ENCODE results near the gene IPO11. TPM values are rescaled to one million over a fixed set of nuclear protein-coding genes. Genes with fewer than 3 reads are reported as not detected.
"Not testable (repeated sequence)": the region's sequence is repeated elsewhere in the genome, so short reads cannot be mapped to it uniquely, and the experiment has no call there.

IPO11 gene
- total RNA-seq, 1 experiment from 2014 or later = 66.5 TPM

DNA sequence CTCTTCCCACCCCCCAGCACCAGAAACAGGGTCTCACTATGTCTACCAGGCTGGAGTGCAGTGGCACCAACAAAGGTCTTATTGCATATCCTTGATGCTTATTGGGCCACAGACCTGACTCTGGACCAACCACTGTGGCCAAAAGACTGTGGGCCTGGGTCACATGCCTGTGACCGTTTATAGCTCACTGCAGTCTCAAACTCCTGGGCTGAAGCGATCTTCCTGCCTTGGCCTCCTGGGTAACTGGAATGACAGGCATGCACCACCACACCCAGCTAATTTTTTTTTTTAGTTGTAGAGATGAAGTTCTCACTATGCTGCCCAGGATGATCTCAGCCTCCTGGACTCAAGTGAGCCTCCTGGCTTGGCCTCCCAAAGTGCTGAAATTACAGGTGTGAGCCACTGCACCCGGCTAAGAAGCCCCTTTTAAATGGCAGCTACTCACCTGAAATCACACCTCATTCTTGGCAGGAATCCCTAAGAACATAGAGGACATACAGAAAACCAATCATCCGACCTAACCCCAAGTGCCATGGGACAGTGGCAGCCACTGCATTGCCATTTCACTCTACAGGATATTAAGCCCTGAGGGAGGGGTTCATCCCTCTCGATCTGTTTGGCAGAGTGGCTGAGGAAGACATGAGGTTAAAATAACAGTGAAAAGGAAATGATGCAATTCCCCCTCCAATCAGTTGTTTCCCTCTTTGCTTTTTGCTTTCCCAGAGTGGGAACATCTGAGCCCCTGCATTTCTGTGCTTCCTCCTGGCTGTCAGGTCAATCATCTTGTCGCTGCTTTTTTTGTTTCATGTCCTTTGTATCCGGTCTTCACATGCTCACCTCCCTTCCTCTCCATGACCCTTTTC lies 240.7 kb downstream of the IPO11 start:
- intact Hi-C loops (cut with micrococcal nuclease; ENCODE audit: unreplicated experiment) = no loop called here
- CTCF ChIA-PET = no interaction called here

DNA sequence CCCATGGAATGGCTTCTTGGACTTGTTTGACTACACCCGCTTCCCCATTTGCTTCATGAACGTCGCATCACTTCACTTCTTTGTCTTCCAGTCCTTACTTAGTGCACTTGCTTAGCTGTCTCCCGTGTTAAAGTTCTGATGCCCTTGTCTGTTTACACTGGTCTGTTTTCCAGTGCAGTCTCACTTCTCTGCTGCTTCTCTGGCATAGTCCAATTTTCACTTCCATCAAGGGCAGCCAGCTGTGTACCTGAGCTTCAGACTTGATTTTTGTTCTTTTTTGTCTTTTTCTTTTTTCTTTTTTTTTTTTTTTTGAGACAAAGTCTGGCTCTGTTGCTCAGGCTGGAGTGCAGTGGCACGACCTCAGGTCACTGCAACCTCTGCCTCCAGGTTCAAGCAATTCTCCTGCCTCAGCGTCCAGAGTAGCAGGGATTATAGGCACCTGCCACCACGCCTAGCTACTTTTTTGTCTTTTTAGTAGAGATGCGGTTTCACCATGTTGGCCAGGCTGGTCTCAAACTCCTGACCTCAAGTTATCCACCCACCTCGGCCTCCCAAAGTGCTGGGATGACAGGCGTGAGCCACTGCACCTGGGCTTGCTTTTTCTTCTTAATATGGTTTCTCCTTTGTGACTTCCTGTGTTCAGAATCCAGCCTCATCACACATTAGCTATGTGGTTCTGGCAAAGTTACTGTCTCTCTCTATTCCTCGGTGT lies 241.5 kb downstream of the IPO11 start:
- no peak overlapping the region for H3K4me3 ChIP-seq (ENCODE audit: low read depth, low read length, poor library complexity, severe bottlenecking)
- DNase-seq (ENCODE audit: low spot score) = no peak
- BruUV-seq (replicated peaks) = no TSS peak

More for the DNA sequence above, 240.7 kb downstream of the IPO11 start:
- DNase-seq (ENCODE audit: low spot score) = peak; percentile 29
- Histone ChIP-seq H3K4me1 (ENCODE audit: insufficient read depth, low read length, poor library complexity, severe bottlenecking) (no peaks in the 10 kb centered on the region), H3K4me3 (ENCODE audit: low read depth, low read length, poor library complexity, severe bottlenecking) (no peak overlapping the region), H3K36me3 (ENCODE audit: insufficient read depth, low read length, poor library complexity, severe bottlenecking) (no peaks in the 10 kb centered on the region), H3K27ac (ENCODE audit: low read depth, low read length, poor library complexity, severe bottlenecking) (no peak overlapping the region), H3K9me3 (ENCODE audit: low read depth, low read length, poor library complexity, severe bottlenecking) (no peaks in the 10 kb centered on the region), H3K27me3 (replicated peaks; ENCODE audit: insufficient read depth, low read depth, low read length, poor library complexity) (no peaks in the 10 kb centered on the region)
- POLR2A ChIA-PET (ENCODE audit: low non-redundant PET) = no interaction called here
- BruUV-seq (replicated peaks) = no TSS peak
- no peak for TF ChIP-seq EZH2 (IDR thresholded peaks at IDR 0.05; ENCODE audit: borderline replicate concordance, low read depth, low read length, poor library complexity, severe bottlenecking)
- TF ChIP-seq, protein P1, sequence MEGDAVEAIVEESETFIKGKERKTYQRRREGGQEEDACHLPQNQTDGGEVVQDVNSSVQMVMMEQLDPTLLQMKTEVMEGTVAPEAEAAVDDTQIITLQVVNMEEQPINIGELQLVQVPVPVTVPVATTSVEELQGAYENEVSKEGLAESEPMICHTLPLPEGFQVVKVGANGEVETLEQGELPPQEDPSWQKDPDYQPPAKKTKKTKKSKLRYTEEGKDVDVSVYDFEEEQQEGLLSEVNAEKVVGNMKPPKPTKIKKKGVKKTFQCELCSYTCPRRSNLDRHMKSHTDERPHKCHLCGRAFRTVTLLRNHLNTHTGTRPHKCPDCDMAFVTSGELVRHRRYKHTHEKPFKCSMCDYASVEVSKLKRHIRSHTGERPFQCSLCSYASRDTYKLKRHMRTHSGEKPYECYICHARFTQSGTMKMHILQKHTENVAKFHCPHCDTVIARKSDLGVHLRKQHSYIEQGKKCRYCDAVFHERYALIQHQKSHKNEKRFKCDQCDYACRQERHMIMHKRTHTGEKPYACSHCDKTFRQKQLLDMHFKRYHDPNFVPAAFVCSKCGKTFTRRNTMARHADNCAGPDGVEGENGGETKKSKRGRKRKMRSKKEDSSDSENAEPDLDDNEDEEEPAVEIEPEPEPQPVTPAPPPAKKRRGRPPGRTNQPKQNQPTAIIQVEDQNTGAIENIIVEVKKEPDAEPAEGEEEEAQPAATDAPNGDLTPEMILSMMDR (conservative IDR thresholded peaks at IDR 0.05; ENCODE audit: low read depth, low read length) = no peak

DNA sequence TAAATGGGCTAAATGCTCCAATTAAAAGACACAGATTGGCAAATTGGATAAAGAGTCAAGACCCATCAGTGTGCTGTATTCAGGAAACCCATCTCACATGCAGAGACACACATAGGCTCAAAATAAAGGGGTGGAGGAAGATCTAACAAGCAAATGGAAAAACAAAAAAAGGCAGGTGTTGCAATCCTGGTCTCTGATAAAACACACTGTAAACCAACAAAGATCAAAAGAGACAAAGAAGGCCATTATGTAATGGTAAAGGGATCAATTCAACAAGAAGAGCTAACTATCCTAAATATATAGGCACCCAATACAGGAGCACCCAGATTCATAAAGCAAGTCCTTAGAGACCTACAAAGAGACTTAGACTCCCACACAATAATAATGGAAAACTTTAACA lies 245.2 kb downstream of the IPO11 start:
- intact Hi-C loops (cut with micrococcal nuclease; ENCODE audit: unreplicated experiment); H3K27me3 ChIP-seq (replicated peaks; ENCODE audit: insufficient read depth, low read depth, low read length, poor library complexity); H3K4me3 ChIP-seq (ENCODE audit: low read depth, low read length, poor library complexity, severe bottlenecking); BruUV-seq (replicated peaks); CTCF ChIA-PET; H3K27ac ChIP-seq (ENCODE audit: low read depth, low read length, poor library complexity, severe bottlenecking); H3K9me3 ChIP-seq (ENCODE audit: low read depth, low read length, poor library complexity, severe bottlenecking); POLR2A ChIA-PET (ENCODE audit: low non-redundant PET); H3K36me3 ChIP-seq (ENCODE audit: insufficient read depth, low read length, poor library complexity, severe bottlenecking); H3K4me1 ChIP-seq (ENCODE audit: insufficient read depth, low read length, poor library complexity, severe bottlenecking); DNase-seq (ENCODE audit: low spot score): not testable (repeated sequence)

More for the DNA sequence above, 241.5 kb downstream of the IPO11 start:
- ChIA-PET CTCF (no interaction called here), POLR2A (ENCODE audit: low non-redundant PET) (no interaction called here)
- intact Hi-C loops (cut with micrococcal nuclease; ENCODE audit: unreplicated experiment) = no loop called here
- TF ChIP-seq EZH2 (IDR thresholded peaks at IDR 0.05; ENCODE audit: borderline replicate concordance, low read depth, low read length, poor library complexity, severe bottlenecking) = no peak
- TF ChIP-seq, protein P1 (conservative IDR thresholded peaks at IDR 0.05; ENCODE audit: low read depth, low read length) = no peak
- H3K4me1 ChIP-seq (ENCODE audit: insufficient read depth, low read length, poor library complexity, severe bottlenecking) = no peaks in the 10 kb centered on the region
- no peaks in the 10 kb centered on the region for H3K27me3 ChIP-seq (replicated peaks; ENCODE audit: insufficient read depth, low read depth, low read length, poor library complexity)
- H3K9me3 ChIP-seq (ENCODE audit: low read depth, low read length, poor library complexity, severe bottlenecking) = no peaks in the 10 kb centered on the region
- H3K36me3 ChIP-seq (ENCODE audit: insufficient read depth, low read length, poor library complexity, severe bottlenecking) = no peaks in the 10 kb centered on the region
- H3K27ac ChIP-seq (ENCODE audit: low read depth, low read length, poor library complexity, severe bottlenecking) = no peak overlapping the region

Measured in A673 (cell line).